A549 (cell line): ENCODE results near the gene RFXAP. TPM values are rescaled to one million over a fixed set of nuclear protein-coding genes. Genes with fewer than 3 reads are reported as not detected.
A peak's percentile ranks its signal among the peaks of the same experiment; 100 is the strongest.

Experiments
- ATAC-seq, 2 experiments: fragments of 200-7000 bp in 1 of 2; fragments of >200 bp in 1 of 2; cut with Nextera tagmentation in 1 of 2; cut with Tn5 transposase in 1 of 2; 3 replicates each; pipeline versions ENCODE4 v1.8.0 to v1.9.1; 2018 to 2020; ENCODE audit warnings: mild to moderate bottlenecking in 1 of 2, moderate library complexity in 1 of 2
- CTCF ChIA-PET: fragments of 300-600 bp; sonication (Branson Sonifier 250); formaldehyde crosslinking; extraction: SDS; loops from one replicate; lab custom pipeline; 2021; ENCODE audit warnings: antibody characterized with exemption, inconsistent platforms; lab: Yijun Ruan, JAX
- POLR2A ChIA-PET: fragments of 350-600 bp; formaldehyde crosslinking; extraction: SDS; loops from one replicate; lab custom pipeline; 2021; ENCODE audit warnings: antibody characterized with exemption, inconsistent platforms; lab: Yijun Ruan, JAX
- DNase-seq, 2 experiments: peaks; one replicate each; pipeline versions ENCODE4 v3.0.0 to v3.0.0-alpha.2; 2011 to 2016; ENCODE audit warnings: low read depth in 1 of 2, low spot score in 1 of 2
- FAIRE-seq: peaks from 2 replicates; lab custom pipeline; 2011; peaks lifted over from hg19 to GRCh38; lab: Jason Lieb, UNC
- H3K27ac ChIP-seq, 2 experiments: fragments of >200 bp; sonication (Bioruptor Twin); formaldehyde crosslinking; 3 replicates each; pipeline ENCODE4 v1.5.1; 2016 to 2017
- H3K4me1 ChIP-seq: fragments of >200 bp; sonication (Bioruptor Twin); formaldehyde crosslinking; 3 replicates; pipeline ENCODE4 v1.6.1; 2016
- H3K4me2 ChIP-seq: fragments of >200 bp; sonication (Bioruptor Twin); formaldehyde crosslinking; 3 replicates; pipeline ENCODE4 v1.6.1; 2016
- H3K4me3 ChIP-seq: fragments of >200 bp; sonication (Bioruptor Twin); formaldehyde crosslinking; 3 replicates; pipeline ENCODE4 v1.5.1; 2016
- H3K9me3 ChIP-seq: fragments of >200 bp; sonication (Bioruptor Twin); formaldehyde crosslinking; 3 replicates; pipeline ENCODE4 v1.6.1; 2016
- BCL3 ChIP-seq: fragments of >200 bp; sonication (Bioruptor Twin); formaldehyde crosslinking; IDR thresholded peaks from 3 replicates; pipeline ENCODE4 v1.6.1; 2016
- CBX8 ChIP-seq: fragments of 200-600 bp; sonication (generic); IDR thresholded peaks from 2 replicates; pipeline ENCODE4 v1.6.1; 2016
- CEBPB ChIP-seq, 2 experiments: fragments of >200 bp in 1 of 2; sonication (Bioruptor Twin) in 1 of 2; formaldehyde crosslinking in 1 of 2; IDR thresholded peaks; 2 replicates each; pipeline ENCODE4 v1.6.1; 2012 to 2016
- CTCF ChIP-seq: fragments of >200 bp; sonication (Bioruptor Twin); formaldehyde crosslinking; IDR thresholded peaks from 3 replicates; pipeline ENCODE4 v1.5.1; 2016
- E2F6 ChIP-seq: IDR thresholded peaks from 2 replicates; pipeline ENCODE4 v1.6.1; 2012; ENCODE audit warnings: low read depth, borderline replicate concordance
- ESRRA ChIP-seq: fragments of 150-350 bp; IDR thresholded peaks from 2 replicates; pipeline ENCODE4 v1.6.1; 2014; ENCODE audit warnings: mild to moderate bottlenecking, low read length, borderline replicate concordance
- FOSB ChIP-seq: fragments of 250-450 bp; sonication (Bioruptor Pico); IDR thresholded peaks from 2 replicates; pipeline ENCODE4 v1.5.0; 2020; ENCODE audit warnings: mild to moderate bottlenecking, moderate library complexity
- FOSL2 ChIP-seq, 2 experiments: fragments of 450-650 bp in 1 of 2; fragments of >200 bp in 1 of 2; sonication (Bioruptor Twin) in 1 of 2; formaldehyde crosslinking; IDR thresholded peaks; 2 replicates each; pipeline versions ENCODE4 v1.5.0 to v1.6.1; 2016 to 2020; ENCODE audit warnings: mild to moderate bottlenecking in 1 of 2, moderate library complexity in 1 of 2
- HDAC2 ChIP-seq: fragments of 200-600 bp; sonication (generic); IDR thresholded peaks from 2 replicates; pipeline ENCODE4 v1.6.1; 2016
- MAFK ChIP-seq: fragments of 450-650 bp; IDR thresholded peaks from 2 replicates; pipeline ENCODE4 v1.6.1; 2014; ENCODE audit not compliant: partially characterized antibody
- NFE2L2 ChIP-seq: fragments of 150-350 bp; conservative IDR thresholded peaks from 2 replicates; pipeline ENCODE4 v1.6.1; 2014; ENCODE audit warnings: low read length
- NR3C1 ChIP-seq: fragments of >200 bp; sonication (Bioruptor Twin); formaldehyde crosslinking; IDR thresholded peaks from 3 replicates; pipeline ENCODE4 v1.6.1; 2017
- POLR2A ChIP-seq: IDR thresholded peaks from 2 replicates; pipeline ENCODE4 v1.6.1; 2012; ENCODE audit warnings: mild to moderate bottlenecking, low read length
- POLR2AphosphoS2 ChIP-seq: conservative IDR thresholded peaks from 2 replicates; pipeline ENCODE4 v1.6.1; 2012; ENCODE audit warnings: low read length, improper control_type of control experiment, inconsistent platforms
- RAD21 ChIP-seq, 2 experiments: fragments of >200 bp in 1 of 2; sonication (Bioruptor Twin) in 1 of 2; formaldehyde crosslinking in 1 of 2; IDR thresholded peaks in 1 of 2; conservative IDR thresholded peaks in 1 of 2; 2 replicates in 1 of 2; 3 replicates in 1 of 2; pipeline ENCODE4 v1.6.1; 2012 to 2018; ENCODE audit warnings: inconsistent platforms in 1 of 2
- RARB ChIP-seq: fragments of 250-450 bp; sonication (Bioruptor Pico); IDR thresholded peaks from 2 replicates; pipeline ENCODE4 v1.8.0; 2021; ENCODE audit warnings: mild to moderate bottlenecking, moderate library complexity
- RCOR1 ChIP-seq: fragments of 150-350 bp; IDR thresholded peaks from 2 replicates; pipeline ENCODE4 v1.6.1; 2014; ENCODE audit warnings: antibody characterized with exemption, low read length, low read depth
- SMC3 ChIP-seq: fragments of >200 bp; sonication (Bioruptor Twin); formaldehyde crosslinking; IDR thresholded peaks from 3 replicates; pipeline ENCODE4 v1.6.1; 2018; ENCODE audit warnings: inconsistent platforms
- TP53 ChIP-seq: fragments of 250-450 bp; sonication (Bioruptor Pico); IDR thresholded peaks from 2 replicates; pipeline ENCODE4 v1.5.0; 2021; ENCODE audit warnings: mild to moderate bottlenecking, moderate library complexity
- ZFP36 ChIP-seq: fragments of 450-650 bp; IDR thresholded peaks from 2 replicates; pipeline ENCODE4 v1.6.1; 2014; ENCODE audit warnings: borderline replicate concordance; ENCODE audit not compliant: partially characterized antibody
- ZSCAN20 ChIP-seq: fragments of 250-450 bp; sonication (Bioruptor Pico); IDR thresholded peaks from 2 replicates; pipeline ENCODE4 v1.8.0; 2022; ENCODE audit warnings: mild to moderate bottlenecking, moderate library complexity
- WGBS: methylation state at CpG from one replicate; pipeline ENCODE4 v1.1.6; 2017; ENCODE audit errors: missing lambda C conversion rate; 5-methylcytosine and 5-hydroxymethylcytosine counted together
- polyA plus RNA-seq, 4 experiments: library from polyadenylated mRNA; depleted of rRNA in 3 of 4; stranded (reverse); fragments of >200 nt; fragmentation: RNase III in 1 of 4; extraction: RNeasy Plus Mini Kit Qiagen cat#74134 plus additional on column Dnase treatment in 1 of 4; gene quantifications; 2 replicates in 3 of 4; 3 replicates in 1 of 4; pipeline ENCODE4 v1.2.3, GENCODE V29; 2011 to 2017

Gene RFXAP
- polyA plus RNA-seq, 2 of the 4 experiments (the other 2 are of a cell fraction) = 2.5 TPM

DNA sequence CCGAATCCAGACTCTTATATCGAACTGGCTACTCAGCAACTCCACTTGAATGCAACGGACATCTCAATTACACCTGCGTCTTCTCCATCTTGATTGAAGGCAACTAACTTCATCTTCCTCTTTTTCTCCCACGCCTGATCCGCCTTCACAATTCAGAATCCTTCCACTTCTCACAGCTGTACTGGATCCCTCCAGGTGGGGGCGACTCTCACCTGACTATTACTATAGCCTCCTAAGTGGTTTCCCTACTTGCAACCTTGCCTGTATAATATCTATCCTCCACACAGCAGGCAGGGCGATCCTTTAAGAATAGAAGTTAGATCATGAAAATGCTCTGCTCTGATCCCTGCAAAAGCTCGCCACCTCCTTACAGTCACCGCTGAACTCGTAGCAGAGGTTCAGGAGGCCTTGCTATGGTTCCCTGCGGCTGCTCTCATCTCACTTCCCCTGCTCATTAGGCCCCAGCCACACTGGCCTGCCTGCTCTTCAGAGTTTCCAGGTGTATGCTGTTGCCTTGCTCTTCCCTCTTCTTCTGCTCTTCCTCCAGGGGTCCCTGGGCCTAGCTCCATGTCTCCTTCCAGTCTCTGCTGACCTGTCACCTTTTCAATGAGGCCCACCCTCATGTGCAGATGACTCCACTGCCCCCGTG lies 31.9 kb downstream of the RFXAP start:
- no peak overlapping the region for H3K27ac ChIP-seq
- ChIA-PET CTCF (no interaction called here), POLR2A (no interaction called here)
- 85% methylated on average over 12 of the region's 13 CpGs for WGBS
- no peak for TF ChIP-seq E2F6
- no peak for TF ChIP-seq TP53 (CRISPR knock-in tag)
- TF ChIP-seq HDAC2 = no peak
- TF ChIP-seq CBX8 = no peak
- TF ChIP-seq BCL3 = no peak
- TF ChIP-seq POLR2A = no peak
- TF ChIP-seq CEBPB (IDR thresholded peaks at IDR 0.05) = no peak
- no peak for TF ChIP-seq POLR2AphosphoS2
- TF ChIP-seq, all 56 proteins: peak for 0
- ATAC-seq (no peak), FAIRE-seq (no peak), DNase-seq (no peak)
- H3K4me3 ChIP-seq = no peak overlapping the region
- no peaks in the 10 kb centered on the region for H3K9me3 ChIP-seq
- no peak overlapping the region for H3K4me2 ChIP-seq
- H3K4me1 ChIP-seq = no peaks in the 10 kb centered on the region

GRCh38 chr13:36857253-36857652 lies 38.2 kb downstream of the RFXAP start:
- Histone ChIP-seq H3K9me3 (no peaks in the 10 kb centered on the region), H3K4me3 (no peak overlapping the region), H3K4me1 (no peaks in the 10 kb centered on the region), H3K27ac (no peak overlapping the region), H3K4me2 (no peak overlapping the region)
- ChIA-PET CTCF (interaction anchor here (1.3 to 7.3 kb wide), 4 partner anchors 8 to 123 kb away, joined by 4 to 62 read pairs (median 6); no protein-coding TSS in a partner anchor), POLR2A (no interaction called here)
- no peak for DNase-seq
- no peak for ATAC-seq
- FAIRE-seq = no peak
- no peak for TF ChIP-seq ESRRA
- no peak for TF ChIP-seq ZFP36
- no peak for TF ChIP-seq CEBPB (IDR thresholded peaks at IDR 0.05)
- TF ChIP-seq NFE2L2 = no peak
- TF ChIP-seq FOSL2 (IDR thresholded peaks at IDR 0.05) = no peak
- TF ChIP-seq FOSL2 (CRISPR knock-in tag; IDR thresholded peaks at IDR 0.05) = no peak
- TF ChIP-seq RARB (CRISPR knock-in tag) = no peak
- TF ChIP-seq NR3C1 = no peak
- no peak for TF ChIP-seq RCOR1
- no peak for TF ChIP-seq POLR2AphosphoS2
- no peak for TF ChIP-seq MAFK

GRCh38 chr13:36858290-36858689 lies 39.3 kb downstream of the RFXAP start:
- POLR2A ChIA-PET = interaction anchor here (0.7 kb wide), 1 partner anchor 141 kb away, joined by 5 read pairs; no protein-coding TSS in a partner anchor
- ATAC-seq (peak; percentile 89 to 91), FAIRE-seq (no peak), DNase-seq (peak; percentile 7 to 53)
- 0% methylated on average over 3 of the region's 3 CpGs for WGBS
- H3K4me2 ChIP-seq = no peak overlapping the region
- H3K4me1 ChIP-seq = no peaks in the 10 kb centered on the region
- TF ChIP-seq FOSB (CRISPR knock-in tag) (no peak), RAD21 (conservative IDR thresholded peaks at IDR 0.05 in 1 of 2, IDR thresholded peaks at IDR 0.05 in 1 of 2) (peak; percentile 34 to 35; a peak in 4 of 5 replicates), ZSCAN20 (CRISPR knock-in tag) (no peak), SMC3 (peak; percentile 49), CTCF (peak; percentile 48)
- H3K4me3 ChIP-seq = no peak overlapping the region
- no peak overlapping the region for H3K27ac ChIP-seq
- H3K9me3 ChIP-seq = no peaks in the 10 kb centered on the region
- CTCF ChIA-PET = interaction anchor here (0.6 to 7.3 kb wide), 17 partner anchors 9 to 681 kb away, joined by 3 to 62 read pairs (median 4); no protein-coding TSS in a partner anchor
